Right lobe of liver (tissue), 6 donors: ENCODE results near the gene FUBP3. TPM values are rescaled to one million over a fixed set of nuclear protein-coding genes. Genes with fewer than 3 reads are reported as not detected.
A peak's percentile ranks its signal among the peaks of the same experiment; 100 is the strongest.

Experiments used
- ATAC-seq, 4 donors: fragments of 200-7000 bp; cut with Tn5 transposase; one replicate each; pipeline ENCODE4 v1.9.1; 2020; ENCODE audit warnings: mild to moderate bottlenecking in 4 of 4, moderate library complexity in 4 of 4
- DNase-seq, 3 donors: peaks; one replicate each; pipeline ENCODE4 v3.0.0-alpha.2; 2020
- H3K27ac ChIP-seq, 3 donors: fragments of 200-600 bp; one replicate each; pipeline ENCODE4 v1.8.0; 2022
- H3K27me3 ChIP-seq, 2 donors: fragments of 200-600 bp; one replicate each; pipeline ENCODE4 v1.8.0; 2022
- H3K36me3 ChIP-seq, 4 donors: fragments of 200-600 bp; sonication (generic) in 1 of 4; one replicate each; pipeline versions ENCODE4 v1.5.1 to v1.8.0; 2017 to 2022; ENCODE audit warnings: control low read depth in 1 of 4
- H3K4me1 ChIP-seq, 4 donors: fragments of 200-600 bp; sonication (generic) in 1 of 4; one replicate each; pipeline versions ENCODE4 v1.5.1 to v1.8.0; 2017 to 2022; ENCODE audit warnings: control low read depth in 1 of 4
- H3K4me3 ChIP-seq, 3 donors: fragments of 200-600 bp; one replicate each; pipeline ENCODE4 v1.8.0; 2022
- H3K9me3 ChIP-seq, 4 donors: fragments of 200-600 bp; sonication (generic) in 1 of 4; one replicate each; pipeline versions ENCODE4 v1.5.1 to v1.8.0; 2017 to 2022; ENCODE audit warnings: control low read depth in 1 of 4
- CTCF ChIP-seq, 4 donors: fragments of 200-600 bp in 3 of 4; fragments of 450-650 bp in 1 of 4; IDR thresholded peaks; one replicate each; pipeline versions ENCODE4 v1.5.1 to v1.8.0; 2016 to 2022; ENCODE audit warnings: antibody characterized with exemption in 4 of 4, mild to moderate bottlenecking in 2 of 4
- POLR2A ChIP-seq: fragments of 450-650 bp; IDR thresholded peaks from one replicate; pipeline ENCODE4 v1.6.1; 2017; ENCODE audit warnings: antibody characterized with exemption, mild to moderate bottlenecking
- WGBS: methylation state at CpG from one replicate; pipeline ENCODE4 v1.1.6; 2018; ENCODE audit warnings: low coverage, low lambda C conversion rate; ENCODE audit not compliant: insufficient coverage; ENCODE audit errors: missing lambda C conversion rate; 5-methylcytosine and 5-hydroxymethylcytosine counted together
- intact Hi-C, 2 donors: fragments of 100-400 bp; cut with DNase I; formaldehyde crosslinking; loops; one replicate each; pipeline versions ENCODE4 v1.11.2 to v1.14.1; 2022
- total RNA-seq, 6 experiments: library from RNA; depleted of rRNA in 2 of 6; stranded (reverse); fragments of >200 nt in 2 of 6; fragmentation: NEBNext Ultra II Directional in 3 of 6; extraction: Animal tissue kit (Norgen Biotek cat#: 25700) in 3 of 6; gene quantifications; one replicate each; pipeline versions ENCODE4 v1.1.0 to v1.2.4, GENCODE V29; 2016 to 2023
- donor health status: DM: no; HTN: yes; CAD: no.
- donor health status: DM: no; HTN: no; CAD: no.
- donor health status: DM: no; HTN: no; CAD: no.
- donor health status: DM: no; HTN: yes; CAD: no.
- donor health status: DM: no; HTN: yes; CAD: no.

Gene FUBP3
- total RNA-seq, 6 experiments from 2014 or later, result 21.3 to 35.7 (median 25.2) TPM

- H3K27me3 ChIP-seq, result no peaks in the 10 kb centered on the region
- 32% methylated on average over 21 of the region's 28 CpGs for WGBS
- ATAC-seq, result peak; percentile 45 to 48 (median 46)
- peaks cover 0 to 6% (median 1%) of the 10 kb centered on the region in 4 donors for H3K4me1 ChIP-seq
- H3K36me3 ChIP-seq, result no peaks in the 10 kb centered on the region
- H3K27ac ChIP-seq, result no peak overlapping the region
- intact Hi-C loops, result no loop called here
- H3K4me3 ChIP-seq, result no peak overlapping the region
- no peak for DNase-seq
- no peaks in the 10 kb centered on the region for H3K9me3 ChIP-seq
- TF ChIP-seq POLR2A (no peak), CTCF (IDR thresholded peaks at IDR 0.05) (no peak)
Observed at GRCh38 chr9:130535818-130536521, 43.4 kb upstream of the FUBP3 start.

- no peak overlapping the region for H3K4me3 ChIP-seq
- no peaks in the 10 kb centered on the region for H3K27me3 ChIP-seq
- no peaks in the 10 kb centered on the region for H3K9me3 ChIP-seq
- no peak for TF ChIP-seq CTCF (IDR thresholded peaks at IDR 0.05)
- TF ChIP-seq POLR2A, result no peak
- H3K27ac ChIP-seq, result no peak overlapping the region
- intact Hi-C loops, result no loop called here
- DNase-seq (no peak), ATAC-seq (peak in 2 of 4 donors; percentile 5 to 8)
- no peaks in the 10 kb centered on the region for H3K4me1 ChIP-seq
- WGBS, result 79% methylated on average over 3 of the region's 3 CpGs
- no peaks in the 10 kb centered on the region for H3K36me3 ChIP-seq
Observed at GRCh38 chr9:130536701-130537107, 42.7 kb upstream of the FUBP3 start.

GRCh38 chr9:130537346-130538050 is 41.9 kb upstream of the FUBP3 start:
- peak in 3 of 4 donors; percentile 32 to 39 (median 34) for ATAC-seq
- 24% methylated on average over 6 of the region's 25 CpGs for WGBS
- Histone ChIP-seq H3K27ac (no peak overlapping the region), H3K36me3 (no peaks in the 10 kb centered on the region), H3K4me3 (no peak overlapping the region), H3K4me1 (no peaks in the 10 kb centered on the region), H3K9me3 (no peaks in the 10 kb centered on the region), H3K27me3 (no peaks in the 10 kb centered on the region)
- intact Hi-C loops, result no loop called here
- no peak for TF ChIP-seq CTCF (IDR thresholded peaks at IDR 0.05)
- no peak for TF ChIP-seq POLR2A
- DNase-seq, result no peak

- H3K36me3 ChIP-seq, result no peaks in the 10 kb centered on the region
- WGBS, result 89% methylated on average over 8 of the region's 11 CpGs
- no peaks in the 10 kb centered on the region for H3K27me3 ChIP-seq
- H3K9me3 ChIP-seq, result no peaks in the 10 kb centered on the region
- no peak overlapping the region for H3K4me3 ChIP-seq
- TF ChIP-seq CTCF (IDR thresholded peaks at IDR 0.05) (no peak), POLR2A (no peak)
- no peak overlapping the region for H3K27ac ChIP-seq
- intact Hi-C loops, result no loop called here
- ATAC-seq (no peak), DNase-seq (no peak)
- H3K4me1 ChIP-seq, result peaks cover 0 to 4% (median 0%) of the 10 kb centered on the region in 4 donors
Observed at GRCh38 chr9:130539420-130540223, 39.8 kb upstream of the FUBP3 start.
